ENCODE data around the gene F11. TPM values are rescaled to one million over a fixed set of nuclear protein-coding genes. Genes with fewer than 3 reads are reported as not detected.

The F11 gene
- total and polyA plus RNA-seq, 10 donors = 0.20 to 2.2 TPM; not detected in 8

GRCh38 chr4:186296481-186296880 is 30.5 kb downstream of the F11 start:
- H3K27ac ChIP-seq = no peak overlapping the region
- WGBS, 5 donors = 57 to 65% (median 62%) methylated on average over 4 of the region's 4 CpGs
- intact Hi-C loops (cut with DNase I; ENCODE audit: low total_unique reads) = loop anchor here (2.0 kb wide), 1 partner anchor 290 kb away; no protein-coding TSS in a partner anchor

DNA sequence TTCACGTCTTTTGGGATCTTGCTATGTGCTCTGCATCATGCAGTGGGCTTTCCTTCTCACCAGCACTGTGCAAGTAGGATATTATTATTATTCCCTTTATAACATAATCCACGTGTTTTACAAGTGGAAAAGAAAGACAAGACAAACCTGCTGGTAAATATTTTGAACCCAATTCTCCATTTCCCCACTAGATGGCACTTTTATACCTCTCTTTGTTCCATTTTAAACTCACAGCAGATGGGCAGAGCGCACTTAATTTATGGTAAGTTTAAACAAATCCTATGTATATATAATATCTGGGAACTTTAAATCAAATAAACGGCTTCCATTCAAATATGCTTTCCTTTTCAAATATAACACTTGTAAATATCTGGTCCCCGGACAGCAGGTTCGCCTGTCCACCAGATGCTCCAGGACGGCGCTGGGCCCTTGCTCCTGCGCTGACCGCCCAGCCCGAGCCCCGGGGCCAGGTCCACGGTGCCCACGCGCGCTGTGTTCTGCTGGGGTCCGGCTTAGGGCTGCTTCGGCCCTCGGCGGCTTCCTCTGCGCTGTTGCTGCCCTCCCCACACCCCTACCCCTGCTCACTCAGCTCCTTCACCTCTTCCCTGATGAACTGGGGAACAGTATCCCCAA is 31.1 kb downstream of the F11 start:
- H3K4me1 ChIP-seq = peaks cover 0 to 7% (median 0%) of the 10 kb centered on the region in 6 donors
- H3K9me3 ChIP-seq = no peaks in the 10 kb centered on the region
- 52 to 59% (median 57%) methylated on average over 21 of the region's 21 CpGs for WGBS, 5 donors
- H3K36me3 ChIP-seq = no peaks in the 10 kb centered on the region
- intact Hi-C loops (cut with DNase I; ENCODE audit: low total_unique reads) = loop anchor here (2.0 kb wide), 1 partner anchor 290 kb away; no protein-coding TSS in a partner anchor
- TF ChIP-seq, protein P1, sequence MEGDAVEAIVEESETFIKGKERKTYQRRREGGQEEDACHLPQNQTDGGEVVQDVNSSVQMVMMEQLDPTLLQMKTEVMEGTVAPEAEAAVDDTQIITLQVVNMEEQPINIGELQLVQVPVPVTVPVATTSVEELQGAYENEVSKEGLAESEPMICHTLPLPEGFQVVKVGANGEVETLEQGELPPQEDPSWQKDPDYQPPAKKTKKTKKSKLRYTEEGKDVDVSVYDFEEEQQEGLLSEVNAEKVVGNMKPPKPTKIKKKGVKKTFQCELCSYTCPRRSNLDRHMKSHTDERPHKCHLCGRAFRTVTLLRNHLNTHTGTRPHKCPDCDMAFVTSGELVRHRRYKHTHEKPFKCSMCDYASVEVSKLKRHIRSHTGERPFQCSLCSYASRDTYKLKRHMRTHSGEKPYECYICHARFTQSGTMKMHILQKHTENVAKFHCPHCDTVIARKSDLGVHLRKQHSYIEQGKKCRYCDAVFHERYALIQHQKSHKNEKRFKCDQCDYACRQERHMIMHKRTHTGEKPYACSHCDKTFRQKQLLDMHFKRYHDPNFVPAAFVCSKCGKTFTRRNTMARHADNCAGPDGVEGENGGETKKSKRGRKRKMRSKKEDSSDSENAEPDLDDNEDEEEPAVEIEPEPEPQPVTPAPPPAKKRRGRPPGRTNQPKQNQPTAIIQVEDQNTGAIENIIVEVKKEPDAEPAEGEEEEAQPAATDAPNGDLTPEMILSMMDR (IDR thresholded peaks at IDR 0.05 in 8 of 11, conservative IDR thresholded peaks at IDR 0.05 in 3 of 11) = peak in 9 of 11 experiments; percentile 30 to 59 (median 56)
- TF ChIP-seq POLR2AphosphoS5 (IDR thresholded peaks at IDR 0.05) (no peak), POLR2A (IDR thresholded peaks at IDR 0.05) (no peak)
- H3K4me3 ChIP-seq = no peak overlapping the region
- DNase-seq = no peak
- peaks cover 0 to 56% (median 12%) of the 10 kb centered on the region in 7 donors for H3K27me3 ChIP-seq (replicated peaks in 1 of 7)
- H3K27ac ChIP-seq = no peak overlapping the region

More at GRCh38 chr4:186296481-186296880, 30.5 kb downstream of the F11 start:
- H3K4me1 ChIP-seq = peaks cover 0 to 7% (median 0%) of the 10 kb centered on the region in 6 donors
- H3K9me3 ChIP-seq = no peaks in the 10 kb centered on the region
- TF ChIP-seq POLR2A (IDR thresholded peaks at IDR 0.05) = no peak
- TF ChIP-seq POLR2AphosphoS5 (IDR thresholded peaks at IDR 0.05) = no peak
- TF ChIP-seq, protein P1 (IDR thresholded peaks at IDR 0.05 in 8 of 11, conservative IDR thresholded peaks at IDR 0.05 in 3 of 11) = no peak
- H3K27me3 ChIP-seq (replicated peaks in 1 of 7) = peaks cover 0 to 59% (median 12%) of the 10 kb centered on the region in 7 donors
- no peak for DNase-seq
- H3K36me3 ChIP-seq = no peaks in the 10 kb centered on the region
- H3K4me3 ChIP-seq = no peak overlapping the region

DNA sequence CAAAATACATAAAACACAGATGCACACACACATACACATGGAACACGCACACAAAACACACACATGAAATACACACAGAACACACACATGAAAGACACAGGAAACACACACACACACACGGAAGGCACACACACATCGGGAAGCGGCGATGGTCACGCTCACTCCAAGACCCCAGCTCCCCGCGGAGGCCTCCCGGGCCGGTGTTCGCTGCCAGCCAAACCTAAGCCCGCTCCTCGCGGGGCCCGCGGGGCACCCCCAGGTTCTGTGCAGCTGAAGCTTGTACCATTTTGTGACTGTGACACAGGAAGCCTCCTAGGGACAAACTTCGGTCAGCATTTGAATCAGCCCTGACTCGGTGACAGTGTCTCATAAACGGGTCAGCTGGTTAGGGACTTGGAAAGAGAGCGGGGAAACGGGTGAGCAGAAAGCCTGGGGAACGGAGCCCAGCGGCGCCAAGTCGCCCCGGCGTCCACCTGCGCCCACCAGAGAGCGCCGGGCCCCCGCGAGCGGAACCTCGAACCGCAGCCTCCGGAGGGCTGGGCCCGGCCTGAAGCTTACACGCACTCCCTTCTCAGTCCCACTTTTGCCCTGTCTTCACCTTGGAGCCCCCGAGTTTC is 32.1 kb downstream of the F11 start:
- Histone ChIP-seq H3K4me3 (no peak overlapping the region), H3K36me3 (no peaks in the 10 kb centered on the region), H3K27me3 (replicated peaks in 1 of 7) (peaks cover 0 to 49% (median 12%) of the 10 kb centered on the region in 7 donors), H3K27ac (no peak overlapping the region), H3K9me3 (no peaks in the 10 kb centered on the region), H3K4me1 (peaks cover 0 to 7% (median 0%) of the 10 kb centered on the region in 6 donors)
- TF ChIP-seq, protein P1 (IDR thresholded peaks at IDR 0.05 in 8 of 11, conservative IDR thresholded peaks at IDR 0.05 in 3 of 11) = no peak
- no peak for TF ChIP-seq POLR2A (IDR thresholded peaks at IDR 0.05)
- TF ChIP-seq POLR2AphosphoS5 (IDR thresholded peaks at IDR 0.05) = no peak
- WGBS, 5 donors = 16 to 29% (median 22%) methylated on average over 20 to 39 of the region's 39 CpGs
- intact Hi-C loops (cut with DNase I; ENCODE audit: low total_unique reads) = no loop called here
- no peak for DNase-seq

- Histone ChIP-seq H3K27me3 (replicated peaks in 1 of 7) (peaks cover 0 to 41% (median 12%) of the 10 kb centered on the region in 7 donors), H3K9me3 (no peaks in the 10 kb centered on the region), H3K4me1 (peaks cover 0 to 7% (median 0%) of the 10 kb centered on the region in 6 donors), H3K4me3 (no peak overlapping the region), H3K36me3 (no peaks in the 10 kb centered on the region), H3K27ac (no peak overlapping the region)
- TF ChIP-seq POLR2AphosphoS5 (IDR thresholded peaks at IDR 0.05) (no peak), POLR2A (IDR thresholded peaks at IDR 0.05) (no peak)
- TF ChIP-seq, protein P1 (IDR thresholded peaks at IDR 0.05 in 8 of 11, conservative IDR thresholded peaks at IDR 0.05 in 3 of 11) = no peak
- 72 to 85% (median 81%) methylated on average over 5 of the region's 5 CpGs for WGBS, 5 donors
- DNase-seq = no peak
- intact Hi-C loops (cut with DNase I; ENCODE audit: low total_unique reads) = no loop called here
Observed at GRCh38 chr4:186299291-186299690, 33.3 kb downstream of the F11 start.
